HEK293T (cell line): Measurements from ENCODE around the gene PARVA.

Experiments
- CTCF ChIA-PET: fragments of 350-600 bp; formaldehyde crosslinking; extraction: SDS; loops from one replicate; lab custom pipeline; 2021; ENCODE audit warnings: antibody characterized with exemption, inconsistent platforms; lab: Yijun Ruan, JAX
- POLR2A ChIA-PET: fragments of 350-600 bp; formaldehyde crosslinking; extraction: SDS; loops from one replicate; lab custom pipeline; 2020; ENCODE audit warnings: antibody characterized with exemption, inconsistent platforms; lab: Yijun Ruan, JAX
- DNase-seq: peaks from one replicate; pipeline ENCODE4 v3.0.0; 2012; ENCODE audit warnings: mixed read lengths; ENCODE audit errors: extremely low spot score
- ARNT ChIP-seq: fragments of 450-650 bp; IDR thresholded peaks from 2 replicates; pipeline ENCODE4 v1.6.1; 2017; ENCODE audit warnings: mild to moderate bottlenecking
- BHLHE40 ChIP-seq: fragments of 450-650 bp; IDR thresholded peaks from 2 replicates; pipeline ENCODE4 v1.6.1; 2016; ENCODE audit warnings: mild to moderate bottlenecking, moderate library complexity, borderline replicate concordance
- CTBP1 ChIP-seq: fragments of 450-650 bp; IDR thresholded peaks from 2 replicates; pipeline ENCODE4 v1.6.1; 2016; ENCODE audit warnings: borderline replicate concordance
- ELF4 ChIP-seq: fragments of 450-650 bp; IDR thresholded peaks from 2 replicates; pipeline ENCODE4 v1.6.1; 2017; ENCODE audit warnings: antibody characterized with exemption
- FOXA1 ChIP-seq: fragments of 450-650 bp; IDR thresholded peaks from 2 replicates; pipeline ENCODE4 v1.6.1; 2016; ENCODE audit warnings: mild to moderate bottlenecking
- FOXK2 ChIP-seq: fragments of 450-650 bp; IDR thresholded peaks from 2 replicates; pipeline ENCODE4 v1.6.1; 2016; ENCODE audit warnings: mild to moderate bottlenecking
- FOXM1 ChIP-seq: fragments of 450-650 bp; IDR thresholded peaks from 2 replicates; pipeline ENCODE4 v1.6.1; 2017; ENCODE audit warnings: mild to moderate bottlenecking, borderline replicate concordance
- HDGF ChIP-seq: fragments of 450-650 bp; IDR thresholded peaks from 2 replicates; pipeline ENCODE4 v1.6.1; 2017; ENCODE audit warnings: antibody characterized with exemption, borderline replicate concordance
- L3MBTL2 ChIP-seq: fragments of 450-650 bp; conservative IDR thresholded peaks from 2 replicates; pipeline ENCODE4 v1.6.1; 2016; ENCODE audit warnings: mild to moderate bottlenecking
- LEF1 ChIP-seq: fragments of 450-650 bp; IDR thresholded peaks from 2 replicates; pipeline ENCODE4 v1.6.1; 2017; ENCODE audit warnings: mild to moderate bottlenecking, borderline replicate concordance
- NFRKB ChIP-seq: fragments of 450-650 bp; IDR thresholded peaks from 2 replicates; pipeline ENCODE4 v1.6.1; 2016; ENCODE audit warnings: mild to moderate bottlenecking, moderate library complexity
- SP1 ChIP-seq: fragments of 450-650 bp; IDR thresholded peaks from 2 replicates; pipeline ENCODE4 v1.6.1; 2017
- SUZ12 ChIP-seq: fragments of 450-650 bp; IDR thresholded peaks from 2 replicates; pipeline ENCODE4 v1.6.1; 2016; ENCODE audit warnings: mild to moderate bottlenecking
- TARDBP ChIP-seq: fragments of 450-650 bp; IDR thresholded peaks from 2 replicates; pipeline ENCODE4 v1.6.1; 2016
- ZNF384 ChIP-seq: fragments of 450-650 bp; IDR thresholded peaks from 2 replicates; pipeline ENCODE4 v1.6.1; 2016
- TF ChIP-seq, protein P1 (sequence below): fragments of 450-650 bp; IDR thresholded peaks from 2 replicates; pipeline ENCODE4 v1.6.1; 2016

PARVA gene

DNA sequence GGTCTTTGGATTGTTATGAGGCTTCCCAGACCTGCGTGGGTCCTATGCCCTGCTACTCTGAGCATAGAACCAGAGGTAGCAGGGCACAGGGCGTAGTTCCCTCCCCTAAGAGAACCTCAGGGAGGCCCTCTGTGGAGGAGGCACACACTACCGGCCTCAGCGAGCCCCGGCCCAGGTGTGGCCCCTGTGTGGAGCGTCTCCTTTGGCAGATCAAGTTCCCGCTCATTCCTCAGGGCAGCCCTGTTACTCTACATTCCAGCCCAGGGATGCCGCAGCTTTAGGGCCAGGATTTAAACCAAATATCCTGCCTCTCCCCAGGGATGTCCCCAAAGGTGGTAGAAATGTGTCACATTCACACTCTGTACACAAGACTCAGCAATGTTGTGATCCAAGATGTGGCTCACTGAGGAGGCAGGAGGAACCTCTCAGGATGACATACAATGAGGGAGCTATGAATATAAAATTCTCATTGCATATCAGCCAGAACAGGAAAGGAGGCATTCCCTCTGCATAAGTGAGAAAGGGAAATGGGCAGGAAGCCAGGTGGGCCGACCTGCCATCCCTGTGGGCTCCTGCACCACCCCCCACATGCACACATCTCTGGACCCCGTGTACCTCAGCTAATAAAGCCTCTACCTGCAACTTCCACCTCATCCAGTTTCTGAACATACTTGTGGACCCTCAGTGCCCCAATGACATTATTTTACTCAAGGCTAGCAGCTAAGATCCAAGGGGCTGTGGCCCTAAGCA, 165.0 kb downstream of the PARVA start:
- ChIA-PET POLR2A (no interaction called here), CTCF (interaction anchor here (0.6 kb wide), 1 partner anchor 261 kb away, joined by 3 read pairs; no protein-coding TSS in a partner anchor)
- TF ChIP-seq HDGF (no peak), ARNT (no peak), LEF1 (no peak), SUZ12 (no peak), FOXA1 (no peak), FOXM1 (no peak), CTBP1 (no peak)
- DNase-seq = no peak

DNA sequence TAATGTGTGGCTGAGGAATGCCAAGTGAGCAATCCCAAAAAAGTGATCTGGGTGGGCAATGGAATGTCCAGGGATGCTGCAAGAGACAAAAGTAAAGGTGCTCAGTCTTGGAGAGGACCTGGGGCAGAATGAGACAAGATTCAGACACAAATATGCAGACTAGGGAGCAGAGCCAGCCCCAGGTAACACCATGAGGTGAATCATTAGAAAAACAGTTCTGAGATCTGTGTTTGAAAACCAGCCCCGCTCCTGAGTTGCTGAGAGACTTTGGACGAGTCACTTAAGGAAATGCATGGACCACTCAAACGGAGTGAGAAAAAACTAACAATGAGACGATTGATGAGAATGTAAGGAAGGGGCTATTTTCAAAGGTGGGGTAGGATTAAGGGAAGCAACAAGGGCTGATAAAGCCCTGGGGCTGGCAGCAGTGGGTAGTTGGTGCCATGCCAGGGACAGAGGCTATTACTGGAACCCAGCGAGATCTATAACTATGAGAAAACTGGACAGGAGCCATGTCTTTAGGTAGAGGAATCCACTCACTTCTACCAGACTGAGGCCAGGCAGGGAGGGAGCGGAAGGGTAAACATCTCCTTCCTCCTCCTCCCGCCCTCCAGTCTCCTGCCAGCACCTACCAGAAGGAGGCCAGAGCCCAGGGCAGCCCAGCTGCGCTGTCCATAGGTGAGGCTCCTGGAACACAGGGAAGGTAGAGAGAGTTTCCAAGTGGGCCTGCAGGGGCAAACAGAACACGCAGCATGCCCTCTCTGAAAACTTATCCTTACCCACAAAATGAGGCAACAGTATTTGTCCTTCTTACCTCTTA, 166.4 kb downstream of the PARVA start:
- CTCF ChIA-PET = no interaction called here
- POLR2A ChIA-PET = no interaction called here
- no peak for DNase-seq

DNA sequence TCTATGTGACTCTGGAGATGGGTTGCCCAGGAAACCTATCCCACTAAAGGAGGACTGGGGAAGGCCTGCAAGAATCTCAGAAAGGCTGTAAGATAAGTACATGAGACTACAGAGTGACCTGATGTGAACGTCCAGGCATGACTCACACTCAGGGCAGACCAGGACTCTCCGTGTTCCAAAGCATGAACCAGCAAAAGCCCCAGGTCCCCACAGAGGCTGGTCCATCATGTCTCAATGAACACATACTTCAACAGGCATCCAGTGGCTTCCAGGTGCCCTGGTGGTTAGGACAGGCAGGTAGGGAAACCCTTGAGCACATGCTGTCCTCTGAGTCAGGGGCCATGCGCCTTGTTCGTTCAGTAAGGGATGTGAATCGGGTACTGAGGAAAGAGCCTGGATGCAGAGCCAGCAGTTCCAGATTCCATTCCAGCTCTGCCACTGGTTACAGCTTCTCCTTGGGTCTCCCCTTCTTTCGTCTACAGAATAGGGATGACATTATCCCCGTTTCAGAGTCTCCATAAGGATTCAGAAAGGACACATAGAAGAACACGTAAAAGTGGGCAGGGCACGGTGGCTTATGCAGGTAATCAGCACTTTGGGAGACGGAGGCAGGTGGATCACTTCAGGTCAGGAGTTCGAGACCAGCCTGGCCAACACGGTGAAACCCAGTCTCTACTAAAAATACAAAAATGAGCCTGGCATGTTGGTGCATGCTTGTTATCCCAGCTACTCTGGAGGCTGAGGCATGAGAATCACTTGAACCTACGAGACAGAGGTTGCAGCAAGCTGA, 167.8 kb downstream of the PARVA start:
- no peak for DNase-seq
- ChIA-PET POLR2A (no interaction called here), CTCF (no interaction called here)
- TF ChIP-seq ELF4 = no peak
- no peak for TF ChIP-seq HDGF
- TF ChIP-seq CTBP1 = no peak
- TF ChIP-seq FOXM1 = no peak
- no peak for TF ChIP-seq LEF1
- no peak for TF ChIP-seq FOXK2
- no peak for TF ChIP-seq ZNF384

More for the DNA sequence above, 166.4 kb downstream of the PARVA start:
- no peak for TF ChIP-seq L3MBTL2
- TF ChIP-seq LEF1 = no peak
- TF ChIP-seq ZNF384 = no peak
- no peak for TF ChIP-seq TARDBP
- TF ChIP-seq, protein P1, sequence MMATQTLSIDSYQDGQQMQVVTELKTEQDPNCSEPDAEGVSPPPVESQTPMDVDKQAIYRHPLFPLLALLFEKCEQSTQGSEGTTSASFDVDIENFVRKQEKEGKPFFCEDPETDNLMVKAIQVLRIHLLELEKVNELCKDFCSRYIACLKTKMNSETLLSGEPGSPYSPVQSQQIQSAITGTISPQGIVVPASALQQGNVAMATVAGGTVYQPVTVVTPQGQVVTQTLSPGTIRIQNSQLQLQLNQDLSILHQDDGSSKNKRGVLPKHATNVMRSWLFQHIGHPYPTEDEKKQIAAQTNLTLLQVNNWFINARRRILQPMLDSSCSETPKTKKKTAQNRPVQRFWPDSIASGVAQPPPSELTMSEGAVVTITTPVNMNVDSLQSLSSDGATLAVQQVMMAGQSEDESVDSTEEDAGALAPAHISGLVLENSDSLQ = no peak
- no peak for TF ChIP-seq ARNT
- TF ChIP-seq FOXK2 = no peak
- no peak for TF ChIP-seq FOXA1
- no peak for TF ChIP-seq FOXM1
- TF ChIP-seq SP1 = no peak
- TF ChIP-seq NFRKB = no peak
- TF ChIP-seq ELF4 = no peak
- no peak for TF ChIP-seq CTBP1
- TF ChIP-seq BHLHE40 = no peak
- TF ChIP-seq SUZ12 = no peak
- TF ChIP-seq HDGF = no peak

DNA sequence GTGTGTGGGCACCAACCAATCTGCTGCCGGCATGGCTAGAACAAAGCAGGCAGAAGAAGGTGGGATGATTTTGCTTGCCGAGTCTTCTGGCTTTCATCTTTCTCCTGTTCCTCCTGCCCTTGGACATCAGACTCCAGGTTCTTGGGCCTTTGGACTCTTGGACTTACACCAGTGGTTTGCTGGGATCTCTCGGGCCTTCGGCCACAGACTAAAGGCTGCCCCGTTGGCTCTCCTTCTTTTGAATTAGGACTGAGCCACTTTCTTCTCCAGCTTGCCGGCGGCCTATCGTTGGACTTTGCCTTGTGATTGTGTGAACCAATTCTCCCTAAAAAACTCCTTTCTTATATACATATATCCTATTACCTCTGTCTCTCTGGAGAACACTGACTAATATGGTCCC, 168.8 kb downstream of the PARVA start:
- DNase-seq = no peak
- ChIA-PET CTCF (no interaction called here), POLR2A (no interaction called here)
- TF ChIP-seq ELF4 = no peak
- TF ChIP-seq NFRKB = no peak
- TF ChIP-seq, protein P1 = no peak
- no peak for TF ChIP-seq ARNT
- no peak for TF ChIP-seq CTBP1
- no peak for TF ChIP-seq ZNF384
- no peak for TF ChIP-seq SP1
- no peak for TF ChIP-seq FOXA1
- TF ChIP-seq BHLHE40 = no peak
- no peak for TF ChIP-seq LEF1
- no peak for TF ChIP-seq L3MBTL2
- TF ChIP-seq SUZ12 = no peak

DNA sequence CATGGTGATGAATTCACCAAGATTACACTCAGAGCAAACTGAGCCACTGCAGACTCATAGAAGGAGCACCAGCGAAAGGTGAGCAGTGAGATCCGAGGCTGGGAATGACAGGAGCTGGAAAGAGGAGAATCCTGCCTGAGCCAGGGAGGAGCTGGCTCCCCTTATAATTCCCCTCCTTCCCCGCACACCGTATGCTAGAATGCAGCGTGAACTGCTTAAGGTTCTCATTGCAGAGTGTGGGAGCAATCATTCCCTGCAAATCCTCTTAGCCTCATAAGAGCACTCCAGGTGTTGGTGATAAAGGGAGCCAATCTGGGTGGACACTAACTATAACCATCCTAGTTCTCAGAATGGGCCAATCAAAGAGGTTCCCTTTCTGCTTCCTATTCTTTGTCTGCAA, 169.3 kb downstream of the PARVA start:
- DNase-seq = no peak
- CTCF ChIA-PET = no interaction called here
- POLR2A ChIA-PET = no interaction called here
- no peak for TF ChIP-seq ARNT
- TF ChIP-seq SP1 = no peak
- no peak for TF ChIP-seq LEF1
- TF ChIP-seq BHLHE40 = no peak
- no peak for TF ChIP-seq FOXM1
- TF ChIP-seq CTBP1 = no peak
- TF ChIP-seq NFRKB = no peak
- TF ChIP-seq SUZ12 = no peak
- TF ChIP-seq, protein P1 = no peak
- no peak for TF ChIP-seq L3MBTL2
- no peak for TF ChIP-seq TARDBP
- no peak for TF ChIP-seq ZNF384
- TF ChIP-seq FOXK2 = no peak
- TF ChIP-seq ELF4 = no peak
- no peak for TF ChIP-seq FOXA1
- TF ChIP-seq HDGF = no peak
